Endodermal cell (in vitro differentiated cells): Measurements from ENCODE around the gene GPR68. TPM values are rescaled to one million over a fixed set of nuclear protein-coding genes. Genes with fewer than 3 reads are reported as not detected.

Experiments
- total RNA-seq, 2 donors: library from RNA; stranded (reverse); fragmentation: NEBNext Ultra II Directional in 1 of 2; extraction: Animal tissue kit (Norgen Biotek cat#: 25700) in 1 of 2; gene quantifications; 2 replicates in 1 of 2; 3 replicates in 1 of 2; pipeline ENCODE4 v1.2.1, GENCODE V29; 2021

The GPR68 gene
- total RNA-seq, 2 donors from 2014 or later: 0.38 to 0.44 TPM

Other genes starting within 250 kb of the GPR68 start
- gene RPS6KA5, start 184.1 kb downstream of the GPR68 start, total RNA-seq: 1 to 10 TPM; 3.3 to 5.1 TPM
- 10 to 100 TPM; 26.7 to 33.9 TPM for gene DGLUCY, start 130.6 kb downstream of the GPR68 start, total RNA-seq
- 10 to 100 TPM; 50.0 to 50.5 TPM for gene CCDC88C, start 173.1 kb upstream of the GPR68 start, total RNA-seq